Activated CD8-positive, alpha-beta T cell treated with anti-CD3 and anti-CD28 coated beads for 36 hours (primary cell): ENCODE results near the gene GLRX5. TPM values are rescaled to one million over a fixed set of nuclear protein-coding genes. Genes with fewer than 3 reads are reported as not detected.
A peak's percentile ranks its signal among the peaks of the same experiment; 100 is the strongest.

Experiments used
- ATAC-seq: fragments of 200-7000 bp; cut with Tn5 transposase; one replicate; pipeline ENCODE4 v1.10.0; 2021; ENCODE audit warnings: mild to moderate bottlenecking, moderate library complexity
- CTCF ChIA-PET: fragments of 350-600 bp; sonication (Branson Sonifier 250); formaldehyde crosslinking; loops from one replicate; lab custom pipeline; 2021; ENCODE audit warnings: antibody characterized with exemption; lab: Charles Lee
- POLR2A ChIA-PET: fragments of 350-600 bp; sonication (Branson Sonifier 250); formaldehyde crosslinking; loops from one replicate; lab custom pipeline; 2021; ENCODE audit warnings: antibody characterized with exemption; lab: Charles Lee
- DNase-seq: peaks from one replicate; pipeline ENCODE4 v3.0.0-alpha.2; 2020
- H3K27ac Mint-ChIP-seq: one replicate; pipeline ENCODE4 v1.8.0; 2021; ENCODE audit warnings: mild to moderate bottlenecking, mixed read lengths
- H3K27me3 Mint-ChIP-seq: one replicate; pipeline ENCODE4 v1.8.0; 2021; ENCODE audit warnings: mixed read lengths
- H3K36me3 Mint-ChIP-seq: one replicate; pipeline ENCODE4 v1.8.0; 2021; ENCODE audit warnings: low read depth, mixed read lengths
- H3K4me1 Mint-ChIP-seq: one replicate; pipeline ENCODE4 v1.8.0; 2021; ENCODE audit warnings: low read depth, mixed read lengths
- H3K4me3 Mint-ChIP-seq: one replicate; pipeline ENCODE4 v1.8.0; 2021; ENCODE audit warnings: mild to moderate bottlenecking, moderate library complexity, mixed read lengths
- H3K9me3 Mint-ChIP-seq: one replicate; pipeline ENCODE4 v1.8.0; 2021; ENCODE audit warnings: mixed read lengths
- CTCF ChIP-seq: fragments of 200-600 bp; IDR thresholded peaks from one replicate; pipeline ENCODE4 v1.8.0; 2022; ENCODE audit warnings: antibody characterized with exemption, mild to moderate bottlenecking
- intact Hi-C: fragments of 100-400 bp; cut with micrococcal nuclease; formaldehyde crosslinking; loops from one replicate; pipeline ENCODE4 v1.10.0; 2022
- total RNA-seq, 2 experiments: library from RNA; stranded (reverse); gene quantifications; one replicate each; pipeline ENCODE4 v1.2.3, GENCODE V29; 2021

The GLRX5 gene
- total RNA-seq, 2 experiments from 2014 or later, result 47.3 to 47.8 TPM

- peaks cover 9% of the 10 kb centered on the region for H3K36me3 Mint-ChIP-seq
- H3K27me3 Mint-ChIP-seq, result no peaks in the 10 kb centered on the region
- intact Hi-C loops, result no loop called here
- H3K9me3 Mint-ChIP-seq, result no peaks in the 10 kb centered on the region
- TF ChIP-seq CTCF, result no peak
- H3K27ac Mint-ChIP-seq, result peak overlapping the region; percentile 91
- DNase-seq (peak; percentile 90), ATAC-seq (peak; percentile 4)
- ChIA-PET CTCF (interaction anchor here (1.3 to 2.6 kb wide), 3 partner anchors 7 to 77 kb away, joined by 3 to 15 read pairs (median 5); no protein-coding TSS in a partner anchor), POLR2A (interaction anchor here (0.6 to 8.4 kb wide), 8 partner anchors 10 to 916 kb away, joined by 3 to 88 read pairs (median 4); partner anchors contain the start of gene GLRX5)
- peak overlapping the region; percentile 51 for H3K4me3 Mint-ChIP-seq
- peaks cover 75% of the 10 kb centered on the region for H3K4me1 Mint-ChIP-seq
Observed at GRCh38 chr14:95519699-95520098, 15.2 kb upstream of the GLRX5 start.

GRCh38 chr14:95520346-95520745, 14.5 kb upstream of the GLRX5 start:
- peaks cover 6% of the 10 kb centered on the region for H3K36me3 Mint-ChIP-seq
- TF ChIP-seq CTCF, result no peak
- intact Hi-C loops, result no loop called here

DNA sequence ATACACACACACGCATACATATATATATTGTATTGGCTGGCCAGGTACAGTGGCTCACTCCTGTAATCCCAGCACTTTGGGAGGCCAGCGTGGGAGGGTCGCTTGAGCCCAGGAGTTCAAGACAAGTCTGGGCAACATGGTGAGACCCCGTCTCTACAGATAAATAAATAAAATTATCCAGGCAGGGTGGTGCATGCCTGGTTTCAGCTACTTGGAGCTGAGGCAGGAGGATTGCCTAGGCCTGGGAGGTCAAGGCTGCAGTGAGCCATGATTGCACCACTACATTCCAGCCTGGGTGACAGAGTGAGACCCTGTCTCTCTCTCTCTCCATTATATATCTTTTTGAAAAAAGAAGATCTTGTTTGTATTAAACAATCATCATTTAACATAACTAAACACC, 13.8 kb upstream of the GLRX5 start:
- ChIA-PET CTCF (interaction anchor here (1.4 kb wide), 1 partner anchor 79 kb away, joined by 5 read pairs; no protein-coding TSS in a partner anchor), POLR2A (interaction anchor here (1.1 to 8.4 kb wide), 5 partner anchors 10 to 57 kb away, joined by 3 to 88 read pairs (median 4); partner anchors contain the start of gene GLRX5)
- H3K9me3 Mint-ChIP-seq, result no peaks in the 10 kb centered on the region
- peak overlapping the region; percentile 49 for H3K27ac Mint-ChIP-seq
- peaks cover 80% of the 10 kb centered on the region for H3K4me1 Mint-ChIP-seq
- intact Hi-C loops, result no loop called here
- peaks cover 5% of the 10 kb centered on the region for H3K36me3 Mint-ChIP-seq
- ATAC-seq (no peak), DNase-seq (no peak)
- no peak overlapping the region for H3K4me3 Mint-ChIP-seq
- TF ChIP-seq CTCF, result no peak
- H3K27me3 Mint-ChIP-seq, result no peaks in the 10 kb centered on the region

More at GRCh38 chr14:95520346-95520745, 14.5 kb upstream of the GLRX5 start:
- DNase-seq (peak; percentile 38), ATAC-seq (no peak)
- peak overlapping the region; percentile 91 for H3K27ac Mint-ChIP-seq
- H3K27me3 Mint-ChIP-seq, result no peaks in the 10 kb centered on the region
- H3K4me3 Mint-ChIP-seq, result peak overlapping the region; percentile 51
- H3K9me3 Mint-ChIP-seq, result no peaks in the 10 kb centered on the region
- H3K4me1 Mint-ChIP-seq, result peaks cover 77% of the 10 kb centered on the region
- POLR2A ChIA-PET, result interaction anchor here (0.9 to 8.4 kb wide), 7 partner anchors 11 to 79 kb away, joined by 3 to 88 read pairs (median 4); partner anchors contain the start of gene GLRX5
- CTCF ChIA-PET, result interaction anchor here (1.3 to 1.4 kb wide), 2 partner anchors 17 to 78 kb away, joined by 3 to 5 read pairs; no protein-coding TSS in a partner anchor

DNA sequence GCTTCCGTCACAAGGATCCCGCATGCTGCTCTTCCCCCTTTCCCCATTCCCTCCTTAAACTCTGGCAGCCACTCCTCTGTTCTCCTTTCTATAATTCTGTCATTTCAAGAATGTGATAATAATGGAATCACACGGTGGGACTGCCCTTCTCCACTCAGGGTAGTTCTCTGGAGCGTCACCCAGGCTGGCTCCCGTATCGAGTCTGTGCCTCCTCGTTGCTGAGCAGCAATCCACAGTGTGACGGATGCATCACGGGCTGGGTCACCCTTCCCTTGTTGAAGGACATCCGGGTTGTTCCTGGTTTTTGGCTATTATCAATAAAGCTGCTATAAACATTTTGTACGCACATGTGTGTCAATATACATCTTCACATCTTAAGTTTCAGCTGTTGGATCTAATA, 12.7 kb upstream of the GLRX5 start:
- POLR2A ChIA-PET, result interaction anchor here (1.1 to 8.4 kb wide), 4 partner anchors 13 to 77 kb away, joined by 3 to 88 read pairs (median 8); partner anchors contain the start of gene GLRX5
- Mint-ChIP-seq H3K9me3 (no peaks in the 10 kb centered on the region), H3K4me3 (peak overlapping the region; percentile 82), H3K36me3 (peaks cover 5% of the 10 kb centered on the region), H3K4me1 (peaks cover 88% of the 10 kb centered on the region), H3K27me3 (no peaks in the 10 kb centered on the region), H3K27ac (peak overlapping the region; percentile 100)
- intact Hi-C loops, result no loop called here
- DNase-seq (no peak), ATAC-seq (no peak)
- TF ChIP-seq CTCF, result no peak
- CTCF ChIA-PET, result interaction anchor here (0.8 to 8.1 kb wide), 4 partner anchors 8 to 78 kb away, joined by 3 to 188 read pairs (median 12); no protein-coding TSS in a partner anchor

DNA sequence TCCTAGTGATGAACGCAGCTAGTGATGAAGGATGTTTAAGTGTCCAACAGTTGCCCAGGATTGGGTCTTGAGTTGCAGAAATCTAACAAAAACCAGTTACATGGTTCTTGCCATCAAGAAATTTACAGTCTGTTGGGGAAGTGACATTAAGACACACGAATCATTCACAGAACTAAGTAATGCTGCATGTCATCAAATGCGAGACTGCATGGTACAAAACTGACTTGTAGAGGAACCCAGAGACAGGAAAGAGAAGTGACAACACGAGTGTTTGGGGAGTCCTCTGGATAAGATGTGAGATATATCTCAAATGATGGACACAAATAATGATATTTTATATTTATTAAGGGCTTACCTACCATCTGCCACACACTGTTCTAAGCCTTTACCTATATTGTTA, 12.3 kb upstream of the GLRX5 start:
- no peak for DNase-seq
- CTCF ChIA-PET, result interaction anchor here (0.8 to 8.1 kb wide), 9 partner anchors 8 to 78 kb away, joined by 3 to 188 read pairs (median 4); no protein-coding TSS in a partner anchor
- POLR2A ChIA-PET, result interaction anchor here (0.9 to 8.4 kb wide), 9 partner anchors 9 to 81 kb away, joined by 3 to 88 read pairs (median 4); partner anchors contain the start of gene GLRX5

More for the DNA sequence above, 12.3 kb upstream of the GLRX5 start:
- no peak for TF ChIP-seq CTCF
- H3K4me3 Mint-ChIP-seq, result peak overlapping the region; percentile 82
- peaks cover 88% of the 10 kb centered on the region for H3K4me1 Mint-ChIP-seq
- H3K9me3 Mint-ChIP-seq, result no peaks in the 10 kb centered on the region
- intact Hi-C loops, result no loop called here
- peak overlapping the region; percentile 100 for H3K27ac Mint-ChIP-seq
- peak; percentile 6 for ATAC-seq
- H3K27me3 Mint-ChIP-seq, result no peaks in the 10 kb centered on the region
- peaks cover 5% of the 10 kb centered on the region for H3K36me3 Mint-ChIP-seq
